ENCODE data around the gene CORO7. TPM values are rescaled to one million over a fixed set of nuclear protein-coding genes. Genes with fewer than 3 reads are reported as not detected.
A peak's percentile ranks its signal among the peaks of the same experiment; 100 is the strongest.

Gene CORO7
- 18.6 and 26.8 TPM in 2 replicates for total RNA-seq (2014; rRNA removed; shearing (Covaris generic))

DNA sequence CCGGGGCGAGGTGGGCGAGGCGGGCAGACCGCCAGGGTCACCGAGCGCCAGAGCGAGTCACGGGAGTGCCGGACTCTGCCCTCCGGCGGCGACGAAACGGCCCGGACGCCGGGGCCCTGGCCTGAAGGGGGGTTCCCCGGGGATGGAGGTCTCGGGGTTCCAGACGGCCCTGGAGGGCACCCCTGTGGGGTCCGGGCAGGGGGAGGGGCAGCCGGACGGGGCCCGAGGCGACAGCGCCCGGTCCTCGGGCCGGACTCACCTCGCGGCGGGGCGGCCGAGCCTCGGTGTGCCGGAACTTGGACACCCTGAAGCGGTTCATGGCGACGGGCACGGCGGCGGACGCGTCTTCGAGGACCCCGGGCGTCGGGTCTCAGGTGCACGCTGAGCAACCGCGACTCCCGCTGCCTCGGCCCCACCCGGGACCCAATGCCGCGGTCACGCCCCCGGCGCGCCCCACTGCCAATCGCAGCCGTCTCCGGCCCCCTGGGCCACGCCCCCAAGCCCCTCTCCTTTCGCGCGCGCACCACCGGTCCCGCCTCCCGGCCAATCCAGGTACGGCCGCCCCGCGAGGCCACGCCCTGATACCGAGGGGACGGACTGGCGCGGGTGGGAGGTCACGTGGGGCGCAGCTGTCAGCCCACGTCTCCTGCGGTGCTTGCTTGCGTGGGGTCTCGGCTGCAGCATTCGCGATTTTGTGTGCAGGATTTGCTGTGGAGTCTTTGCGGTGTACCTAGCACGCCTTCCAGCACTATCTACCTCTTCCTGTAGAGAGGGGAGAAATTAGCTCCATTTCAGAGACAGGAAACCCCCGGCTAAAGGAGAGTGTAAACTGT, at the start of gene CORO7:
Gene CORO7, minus strand, starts transcription at position 397 of the 833 bp plus-strand sequence. Its CDS starts 78 bp downstream, at position 319.
- Histone ChIP-seq H3K36me3 (peaks cover 19% of the 10 kb centered on the region), H3K4me1 (replicated peaks) (peaks cover 22% of the 10 kb centered on the region), H3K4me3 (peak within 1 kb of the TSS; percentile 81), H3K9me3 (replicated peaks) (peaks cover 5% of the 10 kb centered on the region; the same call in 1 of the 2 replicates), H3K27me3 (replicated peaks) (no peaks in the 10 kb centered on the region), H3K27ac (peak within 1 kb of the TSS; percentile 47)
- DNase-seq (ENCODE audit: low read depth in 1 of 2, low spot score in 2 of 2), result peak; percentile 86 to 95

GRCh38 chr16:4463522-4464163, 47.2 kb upstream of the CORO7 start:
- H3K27ac ChIP-seq, result no peak overlapping the region
- peaks cover 7% of the 10 kb centered on the region for H3K4me1 ChIP-seq (replicated peaks)
- no peaks in the 10 kb centered on the region for H3K9me3 ChIP-seq (replicated peaks)
- H3K27me3 ChIP-seq (replicated peaks), result no peaks in the 10 kb centered on the region
- H3K4me3 ChIP-seq, result no peak overlapping the region
- peaks cover 13% of the 10 kb centered on the region for H3K36me3 ChIP-seq
- no peak for DNase-seq (ENCODE audit: low read depth in 1 of 2, low spot score in 2 of 2)

- Histone ChIP-seq H3K27me3 (replicated peaks) (no peaks in the 10 kb centered on the region), H3K36me3 (peaks cover 26% of the 10 kb centered on the region), H3K27ac (no peak overlapping the region), H3K4me1 (replicated peaks) (peaks cover 7% of the 10 kb centered on the region), H3K9me3 (replicated peaks) (no peaks in the 10 kb centered on the region), H3K4me3 (no peak overlapping the region)
- no peak for DNase-seq (ENCODE audit: low read depth in 1 of 2, low spot score in 2 of 2)
These were observed 45.1 kb upstream of the CORO7 start for GRCh38 chr16:4461250-4462085.

- H3K4me1 ChIP-seq (replicated peaks), result peaks cover 7% of the 10 kb centered on the region
- no peaks in the 10 kb centered on the region for H3K9me3 ChIP-seq (replicated peaks)
- H3K27me3 ChIP-seq (replicated peaks), result no peaks in the 10 kb centered on the region
- no peak for DNase-seq (ENCODE audit: low read depth in 1 of 2, low spot score in 2 of 2)
- H3K27ac ChIP-seq, result no peak overlapping the region
- no peak overlapping the region for H3K4me3 ChIP-seq
- peaks cover 32% of the 10 kb centered on the region for H3K36me3 ChIP-seq
These were observed 44.5 kb upstream of the CORO7 start for GRCh38 chr16:4460936-4461249.

GRCh38 chr16:4455951-4456350, 39.6 kb upstream of the CORO7 start:
- Histone ChIP-seq H3K4me1 (replicated peaks) (no peaks in the 10 kb centered on the region), H3K27ac (no peak overlapping the region), H3K4me3 (no peak overlapping the region), H3K27me3 (replicated peaks) (no peaks in the 10 kb centered on the region), H3K36me3 (peaks cover 72% of the 10 kb centered on the region), H3K9me3 (replicated peaks) (no peaks in the 10 kb centered on the region)
- no peak for DNase-seq (ENCODE audit: low read depth in 1 of 2, low spot score in 2 of 2)

GRCh38 chr16:4455081-4455480, 38.7 kb upstream of the CORO7 start:
- no peaks in the 10 kb centered on the region for H3K9me3 ChIP-seq (replicated peaks)

GRCh38 chr16:4454623-4455022, 38.2 kb upstream of the CORO7 start:
- no peaks in the 10 kb centered on the region for H3K4me1 ChIP-seq (replicated peaks)
- H3K4me3 ChIP-seq, result no peak overlapping the region
- no peak overlapping the region for H3K27ac ChIP-seq
- no peaks in the 10 kb centered on the region for H3K9me3 ChIP-seq (replicated peaks)
- DNase-seq (ENCODE audit: low read depth in 1 of 2, low spot score in 2 of 2), result no peak
- H3K36me3 ChIP-seq, result peaks cover 78% of the 10 kb centered on the region
- H3K27me3 ChIP-seq (replicated peaks), result no peaks in the 10 kb centered on the region

More at GRCh38 chr16:4455081-4455480, 38.7 kb upstream of the CORO7 start:
- H3K27me3 ChIP-seq (replicated peaks), result no peaks in the 10 kb centered on the region
- no peaks in the 10 kb centered on the region for H3K4me1 ChIP-seq (replicated peaks)
- no peak overlapping the region for H3K27ac ChIP-seq
- peaks cover 78% of the 10 kb centered on the region for H3K36me3 ChIP-seq
- no peak for DNase-seq (ENCODE audit: low read depth in 1 of 2, low spot score in 2 of 2)
- no peak overlapping the region for H3K4me3 ChIP-seq

- Histone ChIP-seq H3K9me3 (replicated peaks) (no peaks in the 10 kb centered on the region), H3K27ac (no peak overlapping the region), H3K27me3 (replicated peaks) (no peaks in the 10 kb centered on the region), H3K4me1 (replicated peaks) (no peaks in the 10 kb centered on the region), H3K36me3 (peaks cover 85% of the 10 kb centered on the region), H3K4me3 (no peak overlapping the region)
- no peak for DNase-seq (ENCODE audit: low read depth in 1 of 2, low spot score in 2 of 2)
These were observed 36.3 kb upstream of the CORO7 start for GRCh38 chr16:4452674-4453073.

GRCh38 chr16:4450931-4451519, 34.6 kb upstream of the CORO7 start:
- DNase-seq (ENCODE audit: low read depth in 1 of 2, low spot score in 2 of 2), result no peak
- H3K27me3 ChIP-seq (replicated peaks), result no peaks in the 10 kb centered on the region
- no peaks in the 10 kb centered on the region for H3K4me1 ChIP-seq (replicated peaks)
- H3K27ac ChIP-seq, result no peak overlapping the region
- H3K36me3 ChIP-seq, result peaks cover 85% of the 10 kb centered on the region
- no peak overlapping the region for H3K4me3 ChIP-seq
- no peaks in the 10 kb centered on the region for H3K9me3 ChIP-seq (replicated peaks)

GRCh38 chr16:4450430-4450829, 34.0 kb upstream of the CORO7 start:
- no peak for DNase-seq (ENCODE audit: low read depth in 1 of 2, low spot score in 2 of 2)
- no peaks in the 10 kb centered on the region for H3K9me3 ChIP-seq (replicated peaks)
- no peaks in the 10 kb centered on the region for H3K27me3 ChIP-seq (replicated peaks)
- H3K27ac ChIP-seq, result no peak overlapping the region
- H3K36me3 ChIP-seq, result peaks cover 85% of the 10 kb centered on the region
- no peak overlapping the region for H3K4me3 ChIP-seq
- H3K4me1 ChIP-seq (replicated peaks), result no peaks in the 10 kb centered on the region

DNA sequence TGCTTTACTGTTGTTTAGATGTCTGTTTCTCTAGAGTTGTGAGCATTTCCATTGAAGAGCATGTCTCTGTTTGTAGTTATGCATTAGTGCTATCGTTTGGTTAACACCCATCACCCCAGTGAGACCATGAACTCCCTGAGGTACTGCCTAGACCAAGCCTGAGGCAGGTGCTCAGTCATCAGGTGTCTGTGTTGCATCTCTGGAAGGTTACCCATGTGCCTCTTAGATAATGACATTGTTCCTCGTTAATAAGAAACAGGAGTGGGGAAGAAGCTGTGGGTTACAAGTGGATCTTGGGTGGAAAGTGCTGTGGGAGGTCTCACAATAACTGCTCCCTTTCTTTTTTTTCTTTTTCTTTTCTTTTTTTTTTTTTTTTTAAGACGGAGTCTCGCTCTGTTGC, 27.6 kb upstream of the CORO7 start:
- H3K36me3 ChIP-seq, result peaks cover 94% of the 10 kb centered on the region
- no peaks in the 10 kb centered on the region for H3K9me3 ChIP-seq (replicated peaks)
- H3K4me3 ChIP-seq, result no peak overlapping the region
- H3K27me3 ChIP-seq (replicated peaks), result no peaks in the 10 kb centered on the region
- DNase-seq (ENCODE audit: low read depth in 1 of 2, low spot score in 2 of 2), result no peak
- H3K27ac ChIP-seq, result no peak overlapping the region
- H3K4me1 ChIP-seq (replicated peaks), result no peaks in the 10 kb centered on the region

DNA sequence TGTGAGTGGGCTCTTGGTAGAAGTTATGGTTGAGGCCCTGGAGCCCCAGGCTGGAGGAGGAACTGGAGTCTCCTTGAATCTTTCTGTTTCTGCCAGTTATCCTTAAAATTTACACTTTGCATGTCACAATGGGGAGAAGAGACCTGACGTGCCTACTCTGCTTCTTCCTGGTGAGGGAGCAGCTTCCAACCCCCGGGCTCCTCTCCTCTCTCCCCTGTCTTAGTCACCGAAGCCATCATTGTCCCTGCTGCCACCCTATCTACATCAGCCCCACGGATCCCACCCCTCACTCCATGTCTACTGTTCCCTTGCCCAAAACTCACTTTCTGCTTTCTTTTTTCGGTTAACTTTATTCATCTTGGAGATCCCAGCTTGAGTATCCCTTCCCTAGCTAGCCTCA, 26.9 kb upstream of the CORO7 start:
- peaks cover 93% of the 10 kb centered on the region for H3K36me3 ChIP-seq
- no peak overlapping the region for H3K4me3 ChIP-seq

GRCh38 chr16:4442371-4442770, 26.0 kb upstream of the CORO7 start:
- H3K4me1 ChIP-seq (replicated peaks), result no peaks in the 10 kb centered on the region
- H3K36me3 ChIP-seq, result peaks cover 96% of the 10 kb centered on the region
- DNase-seq (ENCODE audit: low read depth in 1 of 2, low spot score in 2 of 2), result no peak
- no peaks in the 10 kb centered on the region for H3K9me3 ChIP-seq (replicated peaks)
- H3K4me3 ChIP-seq, result no peak overlapping the region
- H3K27me3 ChIP-seq (replicated peaks), result no peaks in the 10 kb centered on the region
- H3K27ac ChIP-seq, result no peak overlapping the region

More for the DNA sequence above, 26.9 kb upstream of the CORO7 start:
- Histone ChIP-seq H3K4me1 (replicated peaks) (no peaks in the 10 kb centered on the region), H3K9me3 (replicated peaks) (no peaks in the 10 kb centered on the region), H3K27ac (no peak overlapping the region), H3K27me3 (replicated peaks) (no peaks in the 10 kb centered on the region)
- no peak for DNase-seq (ENCODE audit: low read depth in 1 of 2, low spot score in 2 of 2)

Data from SJSA1 (cell line).